ENCODE data around the gene LHFPL3. TPM values are rescaled to one million over a fixed set of nuclear protein-coding genes. Genes with fewer than 3 reads are reported as not detected.

LHFPL3 gene
- total RNA-seq, 4 donors from 2014 or later = not detected

DNA sequence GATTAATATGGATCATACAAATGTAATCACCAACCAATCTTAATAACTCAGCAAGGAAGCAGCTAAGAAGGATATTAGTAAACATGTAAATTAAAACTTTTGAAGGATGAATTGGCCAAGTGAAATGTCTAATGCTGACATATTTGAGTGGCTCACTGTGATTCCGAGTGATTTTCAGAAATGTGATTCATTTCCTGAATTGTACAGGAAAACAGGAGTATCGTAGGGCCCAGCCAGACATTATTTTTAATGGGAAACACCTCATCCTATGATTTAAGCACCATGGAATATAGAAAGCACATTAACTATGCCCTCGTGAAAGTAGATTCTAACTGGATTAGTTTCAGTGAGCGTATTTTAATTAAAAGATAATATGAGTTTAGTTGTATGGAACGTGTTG, 82.3 kb downstream of the LHFPL3 start:
- Histone ChIP-seq H3K4me3 (replicated peaks in 1 of 3) (no peak overlapping the region), H3K4me1 (no peaks in the 10 kb centered on the region), H3K36me3 (no peaks in the 10 kb centered on the region), H3K9me3 (no peaks in the 10 kb centered on the region), H3K27ac (no peak overlapping the region), H3K27me3 (no peaks in the 10 kb centered on the region)
- 81 to 85% methylated on average over 5 of the region's 5 CpGs for WGBS, 2 donors
- intact Hi-C loops (cut with DNase I) = no loop called here
- DNase-seq = no peak
- TF ChIP-seq POLR2A (IDR thresholded peaks at IDR 0.05) = no peak
- TF ChIP-seq, protein P1, sequence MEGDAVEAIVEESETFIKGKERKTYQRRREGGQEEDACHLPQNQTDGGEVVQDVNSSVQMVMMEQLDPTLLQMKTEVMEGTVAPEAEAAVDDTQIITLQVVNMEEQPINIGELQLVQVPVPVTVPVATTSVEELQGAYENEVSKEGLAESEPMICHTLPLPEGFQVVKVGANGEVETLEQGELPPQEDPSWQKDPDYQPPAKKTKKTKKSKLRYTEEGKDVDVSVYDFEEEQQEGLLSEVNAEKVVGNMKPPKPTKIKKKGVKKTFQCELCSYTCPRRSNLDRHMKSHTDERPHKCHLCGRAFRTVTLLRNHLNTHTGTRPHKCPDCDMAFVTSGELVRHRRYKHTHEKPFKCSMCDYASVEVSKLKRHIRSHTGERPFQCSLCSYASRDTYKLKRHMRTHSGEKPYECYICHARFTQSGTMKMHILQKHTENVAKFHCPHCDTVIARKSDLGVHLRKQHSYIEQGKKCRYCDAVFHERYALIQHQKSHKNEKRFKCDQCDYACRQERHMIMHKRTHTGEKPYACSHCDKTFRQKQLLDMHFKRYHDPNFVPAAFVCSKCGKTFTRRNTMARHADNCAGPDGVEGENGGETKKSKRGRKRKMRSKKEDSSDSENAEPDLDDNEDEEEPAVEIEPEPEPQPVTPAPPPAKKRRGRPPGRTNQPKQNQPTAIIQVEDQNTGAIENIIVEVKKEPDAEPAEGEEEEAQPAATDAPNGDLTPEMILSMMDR (IDR thresholded peaks at IDR 0.05) = no peak

DNA sequence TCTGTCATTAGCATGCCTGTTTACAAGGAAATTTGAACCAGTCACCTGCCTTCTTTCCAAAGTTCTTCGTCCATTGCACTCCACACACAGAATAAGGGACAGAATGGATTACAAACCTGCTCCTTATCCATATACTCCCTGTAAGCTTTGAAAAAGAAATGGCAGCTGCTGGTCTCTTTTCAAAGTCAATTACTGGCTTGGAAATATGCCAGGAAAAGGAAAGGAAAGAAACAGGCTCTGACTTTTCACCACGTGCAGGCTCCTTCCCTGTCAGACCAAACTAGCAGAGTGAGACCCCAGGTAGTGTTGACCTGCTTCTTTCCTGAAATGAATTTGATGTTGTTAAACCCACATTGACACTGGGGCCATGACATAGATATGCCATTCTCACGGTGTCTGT, 84.5 kb downstream of the LHFPL3 start:
- no peaks in the 10 kb centered on the region for H3K4me1 ChIP-seq
- TF ChIP-seq, protein P1 (IDR thresholded peaks at IDR 0.05) = no peak
- TF ChIP-seq POLR2A (IDR thresholded peaks at IDR 0.05) = no peak
- 43 to 47% methylated on average over 3 of the region's 3 CpGs for WGBS, 2 donors

DNA sequence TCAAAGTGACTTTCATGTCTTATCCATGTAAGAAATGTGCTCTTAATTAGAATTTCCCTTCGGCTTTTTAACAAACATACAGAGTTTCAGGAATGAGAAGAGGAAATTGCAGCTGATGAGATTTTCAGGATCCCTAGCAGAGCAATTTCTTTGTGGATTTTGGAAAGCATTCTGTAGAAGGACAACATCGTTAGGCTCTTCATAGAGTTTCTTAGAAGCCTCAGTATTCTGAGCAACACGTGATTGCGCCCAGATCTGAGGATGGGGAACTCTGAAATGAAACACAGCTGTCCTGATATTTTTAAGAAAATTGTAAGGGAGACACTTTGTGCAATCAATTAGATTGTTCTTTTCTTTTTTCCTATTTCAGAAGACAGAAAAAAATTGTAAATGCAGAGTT, 85.8 kb downstream of the LHFPL3 start:
- Histone ChIP-seq H3K27ac (no peak overlapping the region), H3K27me3 (no peaks in the 10 kb centered on the region), H3K9me3 (no peaks in the 10 kb centered on the region), H3K4me3 (replicated peaks in 1 of 3) (no peak overlapping the region), H3K36me3 (no peaks in the 10 kb centered on the region), H3K4me1 (no peaks in the 10 kb centered on the region)
- intact Hi-C loops (cut with DNase I) = no loop called here
- no peak for TF ChIP-seq POLR2A (IDR thresholded peaks at IDR 0.05)
- TF ChIP-seq, protein P1 (IDR thresholded peaks at IDR 0.05) = no peak
- DNase-seq = no peak
- WGBS, 2 donors = 67 to 69% methylated on average over 4 of the region's 4 CpGs

More for the DNA sequence above, 84.5 kb downstream of the LHFPL3 start:
- DNase-seq = no peak
- H3K27ac ChIP-seq = no peak overlapping the region
- H3K4me3 ChIP-seq (replicated peaks in 1 of 3) = no peak overlapping the region
- intact Hi-C loops (cut with DNase I) = no loop called here
- H3K36me3 ChIP-seq = no peaks in the 10 kb centered on the region
- H3K27me3 ChIP-seq = no peaks in the 10 kb centered on the region
- no peaks in the 10 kb centered on the region for H3K9me3 ChIP-seq

DNA sequence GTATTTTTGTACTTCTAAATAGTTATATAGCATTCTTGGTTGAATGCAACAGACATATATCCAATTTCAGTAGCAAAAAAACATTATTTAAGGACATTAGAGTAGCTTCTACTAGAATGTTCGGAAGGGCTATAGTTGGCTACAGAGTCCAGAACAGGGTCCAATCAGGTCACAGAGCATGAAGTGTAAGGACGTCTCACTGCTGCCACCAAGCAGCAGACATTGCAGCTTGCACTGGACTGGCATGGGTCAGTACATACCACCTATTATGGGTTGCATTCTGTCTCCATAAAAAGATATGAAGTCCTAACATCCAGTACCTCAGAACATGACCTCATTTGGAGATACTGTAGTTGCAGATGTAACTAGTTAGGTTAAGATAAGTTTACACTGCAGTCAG, 87.3 kb downstream of the LHFPL3 start:
- Histone ChIP-seq H3K27me3 (no peaks in the 10 kb centered on the region), H3K4me1 (no peaks in the 10 kb centered on the region), H3K4me3 (replicated peaks in 1 of 3) (no peak overlapping the region), H3K9me3 (no peaks in the 10 kb centered on the region), H3K36me3 (no peaks in the 10 kb centered on the region), H3K27ac (no peak overlapping the region)
- intact Hi-C loops (cut with DNase I) = no loop called here
- peak in 1 of 2 donors; percentile 3 for DNase-seq
- no peak for TF ChIP-seq POLR2A (IDR thresholded peaks at IDR 0.05)
- TF ChIP-seq, protein P1 (IDR thresholded peaks at IDR 0.05) = peak in 1 of 6 experiments; percentile 21
- 38 to 59% methylated on average over 2 of the region's 2 CpGs for WGBS, 2 donors

DNA sequence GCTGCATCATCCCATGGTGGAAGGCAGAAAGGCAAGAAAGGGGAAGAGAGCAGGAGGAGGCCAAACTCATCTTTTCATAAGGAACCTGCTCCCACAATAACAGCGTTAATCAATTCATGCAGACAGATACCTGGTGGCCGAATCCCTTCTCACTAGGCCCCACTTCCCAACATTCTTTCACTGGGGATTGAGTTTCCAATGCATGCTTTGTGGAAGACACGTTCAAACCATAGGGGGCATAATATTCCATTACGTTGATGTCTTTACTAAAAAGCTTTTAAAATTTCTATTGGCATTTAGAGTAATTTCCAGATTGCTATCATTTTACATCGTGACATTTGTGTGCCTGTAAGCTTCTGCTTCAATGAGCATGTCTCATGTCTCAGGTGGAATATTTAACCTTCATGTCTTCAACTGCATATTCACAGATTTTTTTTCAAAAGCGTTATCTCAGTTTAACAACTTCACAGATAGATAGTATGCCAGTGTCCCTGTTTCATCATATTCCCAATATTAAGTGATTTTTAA, 88.5 kb downstream of the LHFPL3 start:
- H3K9me3 ChIP-seq = no peaks in the 10 kb centered on the region
- 85 to 90% methylated on average over 6 of the region's 6 CpGs for WGBS, 2 donors
- no peaks in the 10 kb centered on the region for H3K36me3 ChIP-seq
- TF ChIP-seq POLR2A (IDR thresholded peaks at IDR 0.05) = no peak
- TF ChIP-seq, protein P1 (IDR thresholded peaks at IDR 0.05) = no peak
- no peaks in the 10 kb centered on the region for H3K4me1 ChIP-seq
- no peak for DNase-seq
- intact Hi-C loops (cut with DNase I) = no loop called here
- no peak overlapping the region for H3K4me3 ChIP-seq (replicated peaks in 1 of 3)
- H3K27me3 ChIP-seq = no peaks in the 10 kb centered on the region
- no peak overlapping the region for H3K27ac ChIP-seq

Measured in thyroid gland (tissue), 4 donors.